Hypothalamus (tissue), 51 donors: ENCODE measurements around the gene NEUROG3.
"Not testable (repeated sequence)": the region's sequence is repeated elsewhere in the genome, so short reads cannot be mapped to it uniquely, and the experiment has no call there.

Source experiments
- DNase-seq, 51 donors: peaks; one replicate each; lab custom pipeline; 2025; lab: John Stamatoyannopoulos, UW

NEUROG3 gene

DNA sequence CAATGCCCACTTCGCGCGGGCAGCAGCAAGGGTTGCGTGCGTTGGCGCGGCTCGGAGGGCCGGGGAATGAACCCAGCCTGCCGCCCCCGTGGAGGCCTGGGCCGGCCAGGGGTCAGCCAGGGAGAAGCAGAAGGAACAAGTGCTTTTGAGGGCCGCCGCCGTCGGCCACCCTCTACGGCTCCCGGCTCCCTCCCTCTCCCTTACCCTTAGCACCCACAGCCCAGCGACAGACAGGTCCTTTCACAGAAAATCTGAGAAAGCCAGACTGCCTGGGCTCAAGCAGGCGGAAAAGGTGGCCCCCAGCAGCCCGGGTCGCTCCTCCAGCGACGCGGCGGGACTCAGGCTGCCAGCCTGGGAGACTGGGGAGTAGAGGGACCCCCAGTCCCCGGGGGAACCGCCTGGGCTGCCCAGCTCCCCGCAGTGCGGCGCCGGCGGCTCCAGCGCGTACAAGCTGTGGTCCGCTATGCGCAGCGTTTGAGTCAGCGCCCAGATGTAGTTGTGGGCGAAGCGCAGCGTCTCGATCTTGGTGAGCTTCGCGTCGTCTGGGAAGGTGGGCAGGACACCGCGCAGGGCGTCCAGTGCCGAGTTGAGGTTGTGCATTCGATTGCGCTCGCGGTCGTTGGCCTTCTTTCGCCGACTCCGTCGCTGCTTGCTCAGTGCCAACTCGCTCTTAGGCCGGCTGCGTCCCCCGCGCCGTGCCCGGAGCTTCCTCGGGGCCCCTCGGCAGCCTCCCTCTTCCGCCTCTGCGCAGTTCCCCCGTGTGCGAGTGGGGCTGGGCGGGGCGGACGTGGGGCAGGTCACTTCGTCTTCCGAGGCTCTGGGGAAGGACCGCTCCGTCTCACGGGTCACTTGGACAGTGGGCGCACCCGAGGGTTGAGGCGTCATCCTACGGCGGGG, 815 bp downstream of the NEUROG3 start:
- DNase-seq, result no peak

DNA sequence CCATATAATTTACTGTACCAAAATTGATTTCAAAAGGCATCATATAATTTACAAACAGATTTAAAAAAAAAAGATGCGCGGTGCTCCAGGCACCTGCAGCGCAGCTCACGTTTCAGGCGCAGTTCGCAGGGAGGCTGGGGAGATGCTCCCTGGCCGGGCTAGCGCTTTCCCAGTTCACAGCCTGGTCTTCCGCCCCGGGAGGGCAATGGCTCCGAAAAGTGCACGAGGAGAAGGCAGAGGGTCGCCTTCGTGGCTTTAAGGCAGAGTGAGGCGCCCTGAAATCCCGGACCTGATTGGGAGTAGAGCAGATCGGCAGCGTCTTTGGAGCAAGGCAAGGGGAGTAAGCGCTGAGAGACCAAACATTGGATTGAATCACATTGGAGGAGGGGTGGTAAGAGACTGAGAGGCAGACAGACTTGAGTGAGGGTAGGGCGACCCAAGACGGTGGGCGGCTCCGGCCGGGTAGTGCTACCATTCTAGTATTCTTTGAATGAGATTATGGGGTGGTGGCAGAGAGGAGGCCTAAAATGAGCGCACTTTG, 1.5 kb downstream of the NEUROG3 start:
- no peak for DNase-seq

DNA sequence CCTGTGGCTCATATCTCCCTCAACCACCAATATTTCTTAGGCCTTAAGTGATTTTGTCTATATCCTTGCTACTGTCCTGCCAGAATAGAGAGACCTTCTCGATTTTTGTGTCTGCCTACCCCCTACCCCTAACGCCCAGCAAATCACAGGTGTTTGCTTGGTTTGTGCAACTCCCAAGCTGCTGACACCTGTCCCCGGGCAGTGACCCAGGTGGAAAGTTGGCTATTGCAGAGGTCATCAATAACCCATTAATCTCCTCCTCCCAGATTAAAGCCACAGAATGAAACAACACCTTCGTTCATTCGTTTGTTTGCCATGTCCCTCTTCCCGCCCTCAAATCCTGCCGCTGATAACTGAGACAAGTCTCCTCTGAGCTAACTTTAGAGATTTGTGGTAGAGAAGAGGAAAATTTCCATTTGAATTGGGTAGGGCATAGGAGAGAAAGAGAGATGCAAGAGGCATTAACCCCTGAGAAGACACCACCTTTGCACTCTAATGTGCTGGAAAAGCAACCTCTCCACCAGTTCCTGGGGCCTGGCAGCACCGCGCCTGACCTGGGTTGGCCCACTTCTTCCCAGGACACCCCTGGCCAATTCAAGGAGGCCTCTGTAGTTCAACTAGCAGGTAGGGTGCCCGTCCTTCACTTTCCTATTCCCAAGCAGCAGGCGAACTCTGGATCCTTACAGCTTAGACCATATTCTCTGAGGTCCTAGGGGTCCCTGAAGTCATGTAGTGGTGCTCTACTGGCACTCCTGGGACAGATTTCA, 3.0 kb downstream of the NEUROG3 start:
- DNase-seq, result no peak

DNA sequence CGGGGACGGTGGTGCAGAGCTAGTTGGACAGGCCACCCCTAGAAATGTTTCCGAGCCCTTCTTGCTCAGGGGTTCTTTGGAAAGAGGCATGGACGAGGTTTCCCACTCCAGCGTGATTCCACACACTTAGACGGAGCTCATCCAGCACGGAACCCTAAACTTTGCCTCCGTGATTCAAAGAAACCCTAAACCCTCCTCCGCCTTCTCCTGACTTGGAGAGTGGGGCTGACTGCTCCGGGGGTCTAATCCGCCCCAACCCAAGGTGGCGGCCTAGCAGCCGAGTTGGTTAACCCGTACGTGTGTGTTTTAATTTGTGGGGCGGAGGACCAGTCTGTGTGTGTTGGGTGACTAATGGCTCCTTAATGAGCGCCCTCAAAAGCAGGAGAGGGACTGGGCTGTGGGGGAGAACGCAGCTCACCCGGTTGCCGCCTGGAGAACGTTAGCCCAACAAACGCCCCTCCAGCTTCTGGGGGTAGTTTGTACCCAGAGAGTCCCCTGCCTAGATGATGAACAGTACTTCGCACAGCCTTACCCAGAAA, 3.8 kb downstream of the NEUROG3 start:
- no peak for DNase-seq

DNA sequence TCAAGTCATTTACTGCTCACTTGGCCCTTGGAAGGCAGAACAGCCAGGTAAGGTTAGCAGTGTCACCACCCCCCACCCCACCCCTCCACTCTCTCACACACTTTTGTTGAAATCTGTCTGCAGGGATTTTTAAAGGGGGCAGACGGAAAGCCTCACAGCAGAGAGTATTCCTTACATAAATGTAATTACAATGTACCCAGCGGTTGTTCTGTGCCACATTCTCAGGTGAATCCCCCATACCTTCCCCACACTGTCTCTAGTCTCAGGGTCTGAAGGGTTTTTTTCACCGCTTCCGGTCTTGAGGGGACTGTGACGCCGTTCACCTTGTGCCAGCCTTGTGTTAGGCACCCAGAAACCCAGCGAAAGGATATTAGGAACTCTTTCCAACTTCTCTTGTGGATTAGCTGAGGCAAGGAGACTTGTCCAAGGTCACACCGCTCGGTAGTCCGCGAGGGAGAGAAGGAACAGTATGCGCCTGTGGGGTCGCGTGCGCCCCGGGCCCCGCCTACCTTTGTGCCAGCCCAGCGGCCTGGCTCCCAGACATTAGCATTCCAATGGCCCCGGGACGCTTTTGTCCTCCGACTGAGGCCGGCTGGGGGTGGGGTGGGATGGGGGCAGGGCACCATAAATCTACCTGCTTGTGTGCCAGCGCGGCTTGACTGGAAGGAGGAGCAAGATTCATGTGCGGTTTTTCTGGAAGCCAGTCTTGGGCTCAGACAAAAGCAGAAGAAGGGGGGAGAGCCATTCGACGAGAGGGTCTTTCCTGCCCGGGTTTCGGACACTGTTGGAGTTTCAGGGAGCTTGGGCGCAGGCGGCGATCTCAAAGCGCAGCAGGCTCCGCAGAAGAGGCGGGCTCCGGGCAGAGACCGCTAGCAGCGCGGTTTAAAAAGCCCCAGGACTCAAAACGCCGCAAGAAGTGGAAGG, 4.5 kb downstream of the NEUROG3 start:
- no peak for DNase-seq

DNA sequence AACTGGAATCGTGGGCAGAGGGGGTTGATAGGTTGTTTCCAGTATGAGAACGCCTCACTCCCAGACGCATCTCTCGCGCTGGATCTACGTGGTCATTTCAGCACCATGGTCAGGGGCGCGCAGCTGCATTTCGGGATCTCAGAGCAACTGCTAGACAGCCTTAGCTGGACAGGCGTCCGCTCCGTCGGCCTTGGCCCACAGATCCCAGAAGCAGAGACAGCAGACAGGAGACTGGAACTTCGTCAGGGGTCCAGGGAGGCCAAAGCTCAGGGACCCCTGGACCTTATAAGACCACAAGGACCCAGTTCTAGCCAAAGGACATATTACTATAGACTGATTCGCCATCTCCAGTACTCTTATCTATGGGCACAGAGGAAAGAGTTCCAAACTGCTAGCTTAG, 5.3 kb downstream of the NEUROG3 start:
- peak in 5 of 51 donors; percentile 3 to 20 (median 6) for DNase-seq

DNA sequence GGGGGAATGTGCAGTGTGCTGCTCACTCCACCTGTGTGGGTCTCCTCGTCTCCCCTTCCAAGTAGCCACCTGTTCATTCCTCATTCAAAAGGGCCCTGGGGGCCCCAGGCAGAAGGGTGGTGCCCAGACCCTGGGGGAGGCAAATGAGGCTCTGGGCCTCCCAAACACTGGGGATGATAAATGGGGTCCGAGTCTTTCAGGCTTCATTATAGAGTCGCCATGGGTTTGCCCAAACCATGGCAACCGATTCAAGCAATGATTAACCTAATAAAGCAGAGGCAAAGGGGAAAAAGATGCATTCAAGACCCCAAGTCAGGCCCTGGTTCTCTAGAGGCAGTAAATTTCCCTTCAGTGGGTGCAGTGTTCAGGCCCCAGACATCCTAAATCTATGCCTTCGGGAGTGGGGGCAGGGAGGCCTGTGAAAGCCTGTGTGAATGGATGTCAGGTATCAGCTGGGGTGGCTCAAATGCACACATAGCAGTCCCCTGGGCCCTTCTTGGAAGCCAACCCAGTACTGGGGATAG, 10.4 kb downstream of the NEUROG3 start:
- DNase-seq, result no peak

DNA sequence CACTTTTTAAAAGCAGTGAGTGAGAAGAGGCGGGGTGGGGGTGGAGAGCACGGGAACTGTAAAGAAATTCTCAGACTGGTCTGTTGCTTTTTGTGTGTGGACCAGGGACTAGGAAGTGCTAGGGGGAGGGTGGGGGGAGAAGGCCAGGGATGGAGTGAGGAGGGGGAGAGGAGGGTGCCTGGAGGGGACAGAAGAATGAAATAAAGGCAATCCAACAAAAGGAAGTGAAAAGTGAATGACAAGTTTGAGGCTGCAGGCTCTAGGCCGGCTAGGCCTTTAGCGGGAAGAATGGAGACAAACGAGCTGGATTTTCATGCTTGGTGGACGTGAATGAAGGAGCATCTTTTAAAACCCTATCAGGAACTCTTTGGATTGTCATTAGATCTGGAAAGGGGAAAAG, 13.7 kb downstream of the NEUROG3 start:
- no peak for DNase-seq

DNA sequence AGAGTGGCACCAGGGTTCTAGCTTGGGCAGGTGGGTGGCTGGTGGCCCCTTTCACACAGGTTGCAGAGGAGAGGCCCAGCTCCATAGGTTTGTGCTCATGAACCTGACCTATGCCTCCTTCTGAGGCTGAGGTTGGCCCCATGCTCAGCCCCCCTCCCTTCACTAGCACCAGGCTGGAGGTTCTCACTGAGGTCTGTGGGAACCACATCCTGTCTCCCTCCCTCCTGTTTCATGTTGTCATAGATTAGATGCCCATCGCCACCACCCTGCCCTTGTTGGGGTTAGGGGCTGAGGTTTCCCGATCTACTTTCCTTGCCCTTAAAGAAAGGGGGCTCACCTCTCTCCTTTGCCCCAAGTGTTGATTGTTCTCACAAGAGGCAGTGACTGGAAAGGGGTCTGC, 14.7 kb downstream of the NEUROG3 start:
- no peak for DNase-seq

DNA sequence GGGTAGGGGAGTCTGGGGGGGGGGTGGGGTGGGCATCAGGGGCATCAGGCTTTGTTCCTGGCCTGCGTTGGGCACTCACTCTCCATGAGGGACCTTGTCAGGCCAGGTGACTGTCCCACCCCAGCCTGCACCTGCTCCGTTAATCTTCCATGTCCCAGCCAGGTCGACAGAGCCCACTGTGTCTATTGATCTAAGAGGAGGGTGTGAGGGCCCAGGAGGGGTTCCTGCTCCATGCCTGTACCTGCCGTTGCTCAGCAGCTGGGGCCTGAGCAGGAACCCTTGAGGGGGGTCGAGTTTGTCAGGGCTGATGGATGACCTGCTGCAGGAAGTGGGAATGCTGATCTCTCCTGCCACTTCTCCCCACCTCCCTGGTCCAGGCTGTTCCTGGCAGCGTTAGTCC, 18.6 kb downstream of the NEUROG3 start:
- no peak for DNase-seq

DNA sequence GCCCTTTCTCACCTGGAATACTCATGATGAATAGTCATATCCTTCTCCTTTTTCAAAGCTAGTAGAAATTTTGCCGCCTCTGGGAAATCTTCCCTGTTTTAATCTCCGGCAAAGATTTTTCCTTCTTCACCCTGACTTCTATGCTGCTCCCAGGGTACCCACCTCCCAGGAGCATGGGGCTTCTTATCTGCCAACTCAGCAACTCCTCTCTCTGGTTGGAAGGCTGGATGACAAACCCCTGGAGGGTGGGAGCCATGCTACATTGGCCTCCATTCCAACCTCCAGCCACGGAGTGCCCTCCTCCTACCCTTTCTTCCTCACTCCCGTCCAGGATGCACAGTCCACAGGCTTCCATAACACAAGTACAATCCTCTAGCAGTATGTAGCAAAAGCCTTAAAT, 19.9 kb downstream of the NEUROG3 start:
- no peak for DNase-seq

DNA sequence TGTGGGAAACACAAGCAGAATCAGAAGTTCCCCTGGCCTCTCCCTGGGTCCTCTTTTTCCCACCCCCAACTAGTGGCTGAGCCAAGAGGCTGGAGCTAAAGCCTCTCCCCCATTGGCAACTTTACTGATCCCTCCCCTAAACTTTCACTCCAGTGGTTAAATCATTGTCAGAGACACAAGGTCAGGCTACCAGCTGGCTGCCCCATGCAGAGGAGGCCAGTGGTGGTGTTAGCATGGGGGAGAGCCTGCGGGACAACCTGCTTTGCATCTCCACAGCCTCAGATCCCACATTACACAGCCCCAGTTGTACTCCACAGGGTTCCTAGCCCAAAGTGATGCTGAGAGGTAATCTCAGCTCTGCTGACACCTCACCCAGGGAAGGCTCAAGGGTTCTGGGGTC, 21.0 kb downstream of the NEUROG3 start:
- DNase-seq, result no peak

DNA sequence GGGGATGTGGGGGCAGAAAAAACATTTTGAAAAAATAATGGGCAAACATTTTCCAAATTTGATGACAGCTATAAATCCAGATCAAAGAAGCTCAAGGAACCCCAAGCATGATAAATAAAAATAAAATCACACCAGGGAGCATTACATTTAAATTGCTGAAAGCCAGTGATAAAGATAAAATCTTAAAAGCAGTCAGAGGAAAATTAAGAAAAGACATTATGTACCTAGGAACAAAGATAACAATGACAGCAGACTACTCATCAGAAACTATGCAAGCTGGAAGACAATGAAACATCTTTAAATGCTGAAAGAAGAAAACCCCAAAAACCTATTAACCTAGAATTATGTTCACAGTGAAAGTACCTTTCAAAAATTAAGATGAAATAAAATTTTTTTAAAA, 23.3 kb downstream of the NEUROG3 start:
- no peak for DNase-seq

DNA sequence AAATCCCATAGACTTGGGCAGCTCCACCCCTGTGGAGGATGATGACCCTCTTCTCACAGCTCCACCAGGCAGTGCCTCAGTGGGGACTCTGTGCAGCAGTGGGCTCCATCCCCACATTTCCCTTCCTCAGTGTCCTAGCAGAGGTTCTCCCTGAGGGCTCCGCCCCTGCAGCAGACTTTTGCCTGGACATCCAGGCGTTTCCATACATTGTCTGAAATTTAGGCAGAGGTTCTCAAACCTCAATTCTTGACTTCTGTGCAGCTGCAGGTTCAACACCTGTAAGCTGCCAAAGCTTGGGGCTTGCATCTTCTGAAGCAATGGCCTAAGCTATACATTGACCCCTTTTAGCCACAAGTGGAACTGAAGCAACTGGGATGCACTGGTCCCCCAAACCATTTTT, 31.8 kb downstream of the NEUROG3 start:
- DNase-seq, result no peak

DNA sequence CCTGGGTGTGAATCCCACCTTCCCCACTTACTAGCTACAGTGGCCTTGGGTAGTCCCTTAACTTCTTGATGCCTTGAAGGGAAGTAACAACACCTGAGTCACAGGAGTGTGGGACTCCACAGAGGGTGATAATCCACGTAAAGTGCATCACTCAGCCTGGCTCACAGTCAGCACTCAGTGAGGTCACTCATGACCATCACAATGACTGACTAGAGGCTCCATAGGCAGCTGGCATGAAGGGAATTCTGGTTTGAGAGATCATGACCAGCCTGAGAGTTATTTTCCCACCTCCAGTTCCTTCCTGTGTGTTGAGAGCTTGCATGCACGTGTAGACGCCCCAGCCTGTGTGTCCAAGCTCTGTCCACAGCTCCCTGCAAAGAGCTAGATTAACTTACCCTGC, 34.8 kb downstream of the NEUROG3 start:
- DNase-seq, result no peak

DNA sequence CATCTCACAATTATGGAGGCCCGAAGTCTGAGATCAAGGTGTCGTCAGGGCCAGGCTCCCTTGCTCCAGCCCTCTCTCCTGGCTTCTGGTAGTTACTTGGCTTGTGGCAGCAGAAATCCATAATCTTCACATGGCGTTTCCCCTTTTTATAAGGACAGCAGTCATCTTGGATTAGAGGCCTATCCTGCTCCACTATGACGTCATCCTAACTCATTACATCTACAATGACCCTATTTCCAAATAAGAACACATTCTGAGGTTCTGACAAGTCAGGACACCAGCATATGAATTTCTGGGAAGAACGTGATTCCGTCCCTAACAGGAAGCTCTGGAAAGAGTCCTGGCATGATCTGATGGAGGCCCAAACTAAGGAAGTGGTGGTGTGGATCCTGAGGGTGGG, 35.8 kb downstream of the NEUROG3 start:
- DNase-seq, result no peak

DNA sequence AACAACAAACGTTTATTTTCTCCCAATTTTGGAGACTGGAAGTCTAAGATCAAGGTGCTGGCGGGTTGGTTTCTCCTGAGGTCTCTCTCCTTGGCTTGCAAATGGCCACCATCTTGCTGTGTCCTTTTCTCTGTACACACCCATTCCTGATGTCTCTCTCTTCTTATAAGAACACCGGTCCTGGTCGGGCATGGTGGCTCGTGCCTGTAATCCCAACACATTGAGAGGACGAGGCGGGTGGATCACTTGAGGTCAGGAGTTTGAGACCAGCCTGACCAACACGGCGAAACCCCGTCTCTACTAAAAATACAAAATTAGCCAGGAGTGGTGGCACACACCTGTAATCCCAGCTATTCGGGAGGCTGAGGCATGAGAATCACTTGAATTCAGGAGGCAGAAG, 36.7 kb downstream of the NEUROG3 start:
- DNase-seq, result not testable (repeated sequence)

DNA sequence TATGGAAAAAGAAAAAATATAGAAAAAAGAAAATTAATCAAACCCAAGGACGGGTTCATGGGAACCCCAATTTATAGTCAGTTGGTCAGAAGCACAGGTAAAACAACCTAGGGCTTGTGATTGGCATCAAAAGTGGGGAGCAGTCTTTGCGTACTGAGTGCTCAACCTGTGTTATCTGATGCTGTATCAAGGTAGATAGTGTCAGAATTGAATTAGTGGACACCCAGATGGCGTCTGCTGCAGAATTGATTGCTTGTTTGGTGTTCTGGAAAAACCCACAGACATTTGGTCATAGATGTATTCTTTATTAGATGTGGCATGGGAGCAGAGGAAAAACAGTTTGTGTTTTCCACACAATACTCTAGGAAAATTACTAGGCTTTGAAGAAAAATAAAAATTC, 39.6 kb downstream of the NEUROG3 start:
- no peak for DNase-seq

DNA sequence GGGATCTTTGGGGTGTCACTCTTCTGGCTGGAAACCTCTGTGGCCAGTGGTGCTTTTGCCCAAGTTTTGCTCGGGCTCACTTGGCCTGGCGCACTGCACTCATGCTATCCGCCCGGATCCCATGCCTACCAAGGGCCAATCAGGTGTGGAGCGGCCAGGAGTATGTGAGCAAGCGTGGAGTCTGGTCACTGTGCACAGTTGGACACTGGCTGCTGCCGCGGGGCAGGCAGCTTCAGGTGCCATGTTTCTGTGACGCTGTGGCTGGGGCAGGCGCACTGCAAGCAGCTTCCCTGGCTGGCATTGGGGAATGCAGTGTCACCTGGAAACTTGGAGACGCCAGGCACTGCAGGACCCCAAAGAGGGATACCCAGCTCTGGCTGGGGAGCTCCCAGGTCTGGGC, 45.3 kb downstream of the NEUROG3 start:
- DNase-seq, result no peak
